ENCODE data around the gene THAP3. TPM values are rescaled to one million over a fixed set of nuclear protein-coding genes. Genes with fewer than 3 reads are reported as not detected.

The THAP3 gene
- total and polyA plus RNA-seq, 2 of the 8 experiments (the other 6 are each of a cell fraction or from before 2014, with no cell fraction given), result 8.2 to 15.3 TPM

DNA sequence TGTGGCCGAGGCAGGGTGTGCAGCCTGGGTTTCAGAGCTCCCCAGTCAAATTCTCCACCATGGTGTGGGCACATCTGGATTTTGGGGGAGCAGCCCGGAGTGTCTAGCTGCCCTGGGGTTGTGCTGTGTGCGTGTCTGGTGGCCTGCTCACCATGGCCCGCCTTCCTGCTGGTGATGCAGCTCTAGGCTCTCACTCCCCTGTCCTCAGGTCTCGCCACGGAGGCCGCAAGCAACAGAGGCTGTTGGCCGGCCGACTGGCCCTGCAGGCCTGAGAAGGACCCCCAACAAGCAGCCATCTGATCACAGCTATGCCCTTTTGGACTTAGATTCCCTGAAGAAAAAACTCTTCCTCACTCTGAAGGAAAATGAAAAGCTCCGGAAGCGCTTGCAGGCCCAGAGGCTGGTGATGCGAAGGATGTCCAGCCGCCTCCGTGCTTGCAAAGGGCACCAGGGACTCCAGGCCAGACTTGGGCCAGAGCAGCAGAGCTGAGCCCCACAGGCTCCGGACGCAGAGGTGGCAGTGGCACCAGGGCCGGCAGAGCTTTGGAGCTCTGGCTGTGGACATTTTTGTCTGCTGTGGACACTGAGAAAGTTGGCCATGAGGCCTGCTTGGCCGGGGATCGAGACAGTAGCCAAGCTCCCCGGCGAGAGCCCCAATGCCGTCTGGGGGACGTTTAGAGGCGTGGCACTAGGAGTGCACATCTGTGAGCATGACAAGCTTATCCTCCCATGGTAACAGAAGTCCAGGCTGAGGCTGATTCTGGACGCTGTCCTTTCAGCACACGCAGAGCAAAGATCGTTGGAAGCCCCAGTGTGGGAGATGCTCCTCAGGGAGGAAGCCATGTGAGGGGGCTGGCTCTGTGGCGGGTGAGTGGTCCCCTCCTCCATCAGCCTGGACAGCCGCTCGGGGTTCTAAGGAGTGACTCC, 8.2 kb downstream of the THAP3 start (continued):
- TF ChIP-seq, protein P1, sequence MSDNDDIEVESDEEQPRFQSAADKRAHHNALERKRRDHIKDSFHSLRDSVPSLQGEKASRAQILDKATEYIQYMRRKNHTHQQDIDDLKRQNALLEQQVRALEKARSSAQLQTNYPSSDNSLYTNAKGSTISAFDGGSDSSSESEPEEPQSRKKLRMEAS (IDR thresholded peaks at IDR 0.05), result no peak
- TF ChIP-seq RNF2 (IDR thresholded peaks at IDR 0.05; ENCODE audit: borderline replicate concordance, low read depth, low read length, missing control alignments, poor library complexity, severe bottlenecking) (no peak), SIX5 (IDR thresholded peaks at IDR 0.05; ENCODE audit: low read depth, low read length) (no peak), HDAC2 (IDR thresholded peaks at IDR 0.05; ENCODE audit: borderline replicate concordance in 1 of 2, low read depth in 2 of 2, low read length in 2 of 2) (no peak), JUN (IDR thresholded peaks at IDR 0.05; ENCODE audit: low read depth, low read length) (no peak)
- TF ChIP-seq, protein P2, sequence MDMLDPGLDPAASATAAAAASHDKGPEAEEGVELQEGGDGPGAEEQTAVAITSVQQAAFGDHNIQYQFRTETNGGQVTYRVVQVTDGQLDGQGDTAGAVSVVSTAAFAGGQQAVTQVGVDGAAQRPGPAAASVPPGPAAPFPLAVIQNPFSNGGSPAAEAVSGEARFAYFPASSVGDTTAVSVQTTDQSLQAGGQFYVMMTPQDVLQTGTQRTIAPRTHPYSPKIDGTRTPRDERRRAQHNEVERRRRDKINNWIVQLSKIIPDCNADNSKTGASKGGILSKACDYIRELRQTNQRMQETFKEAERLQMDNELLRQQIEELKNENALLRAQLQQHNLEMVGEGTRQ (IDR thresholded peaks at IDR 0.05; ENCODE audit: low read length), result no peak

Data from H1 (cell line).